Activated CD4-positive, alpha-beta T cell treated with anti-CD3 and anti-CD28 coated beads, Interleukin-2, amount 10 ng/mL, durations not matched to agents 7 days and 5 days (primary cell): ENCODE data around the gene CDC34. TPM values are rescaled to one million over a fixed set of nuclear protein-coding genes. Genes with fewer than 3 reads are reported as not detected.

ENCODE experiments used
- CTCF ChIA-PET: fragments of 350-600 bp; sonication (Branson Sonifier 250); formaldehyde crosslinking; loops from one replicate; lab custom pipeline; 2021; ENCODE audit warnings: antibody characterized with exemption; lab: Charles Lee
- POLR2A ChIA-PET: fragments of 350-600 bp; sonication (Branson Sonifier 250); formaldehyde crosslinking; loops from one replicate; lab custom pipeline; 2021; ENCODE audit warnings: antibody characterized with exemption; lab: Charles Lee
- DNase-seq: peaks from one replicate; pipeline ENCODE4 v3.0.0-alpha.2; 2020
- H3K27ac Mint-ChIP-seq: one replicate; pipeline ENCODE4 v1.8.0; 2021; ENCODE audit warnings: mild to moderate bottlenecking, moderate library complexity, mixed read lengths
- H3K27me3 Mint-ChIP-seq: one replicate; pipeline ENCODE4 v1.8.0; 2021; ENCODE audit warnings: mixed read lengths
- H3K36me3 Mint-ChIP-seq: one replicate; pipeline ENCODE4 v1.8.0; 2021; ENCODE audit warnings: low read depth, mixed read lengths
- H3K4me1 Mint-ChIP-seq: one replicate; pipeline ENCODE4 v1.8.0; 2021; ENCODE audit warnings: mixed read lengths
- H3K4me3 Mint-ChIP-seq: one replicate; pipeline ENCODE4 v1.8.0; 2021; ENCODE audit warnings: mild to moderate bottlenecking, moderate library complexity, mixed read lengths
- H3K9me3 Mint-ChIP-seq: one replicate; pipeline ENCODE4 v1.8.0; 2021; ENCODE audit warnings: mixed read lengths
- total RNA-seq, 2 experiments: library from RNA; stranded (reverse); gene quantifications; one replicate each; pipeline ENCODE4 v1.2.3, GENCODE V29; 2021

CDC34 gene
- total RNA-seq, 2 experiments from 2014 or later = 43.7 to 50.8 TPM

DNA sequence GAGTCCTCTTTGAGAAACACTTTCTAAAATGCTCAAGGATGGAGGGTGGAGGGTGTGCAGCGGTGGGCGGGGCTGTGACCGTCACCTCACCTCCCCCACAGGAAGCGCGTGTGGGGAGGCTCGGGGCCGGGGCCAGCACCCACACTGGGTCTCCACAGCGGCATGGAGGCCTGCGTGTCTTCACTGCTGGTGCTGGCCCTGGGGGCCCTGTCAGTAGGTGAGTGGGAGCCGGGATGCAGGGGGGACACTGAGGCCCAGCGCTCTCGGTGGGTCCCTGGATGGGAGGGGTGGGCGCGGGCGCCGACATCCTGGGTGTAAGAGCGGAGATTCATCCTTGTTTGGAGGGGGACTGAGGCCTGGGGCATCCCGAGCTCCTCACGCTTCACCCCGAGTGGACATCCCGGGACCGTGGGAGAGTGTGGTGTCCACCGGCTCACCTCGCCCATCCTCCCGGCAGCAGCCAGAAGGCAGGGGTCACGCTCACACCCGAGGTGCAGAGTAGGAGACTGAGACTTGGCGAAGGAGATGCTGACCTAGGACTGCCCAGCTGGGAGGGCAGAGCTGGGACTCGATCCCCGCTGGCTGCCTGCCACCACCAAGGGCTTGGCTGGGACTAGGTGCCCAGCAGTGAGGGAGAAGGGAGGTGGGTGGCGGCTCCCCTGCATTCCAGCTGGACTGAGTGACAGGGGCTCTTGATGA is 12.5 kb downstream of the CDC34 start, which contains the start of gene GZMM:
GZMM (plus strand) TSS at position 144 of the 699 bp plus-strand sequence; CDS start at position 163, 19 bp downstream.
- CTCF ChIA-PET = interaction anchor here (1.0 to 1.8 kb wide), 2 partner anchors 20 to 33 kb away, joined by 3 to 5 read pairs; no protein-coding TSS in a partner anchor
- POLR2A ChIA-PET = no interaction called here

DNA sequence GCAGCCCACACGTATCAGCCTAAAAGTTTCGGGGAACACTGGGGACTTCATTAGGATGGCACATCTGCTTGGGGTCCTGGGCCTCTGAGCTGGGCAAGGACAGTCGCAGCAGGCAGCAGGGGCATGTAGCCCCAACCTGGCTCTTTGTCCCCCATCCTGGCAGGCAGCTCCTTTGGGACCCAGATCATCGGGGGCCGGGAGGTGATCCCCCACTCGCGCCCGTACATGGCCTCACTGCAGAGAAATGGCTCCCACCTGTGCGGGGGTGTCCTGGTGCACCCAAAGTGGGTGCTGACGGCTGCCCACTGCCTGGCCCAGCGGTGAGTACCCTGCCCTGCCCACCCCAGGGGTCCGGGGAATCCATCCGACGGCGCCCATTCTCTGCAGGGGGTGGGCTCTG is 15.6 kb downstream of the CDC34 start:
- Mint-ChIP-seq H3K27ac (no peak overlapping the region), H3K27me3 (no peaks in the 10 kb centered on the region), H3K4me1 (peaks cover 22% of the 10 kb centered on the region), H3K9me3 (no peaks in the 10 kb centered on the region), H3K4me3 (no peak overlapping the region), H3K36me3 (peaks cover 3% of the 10 kb centered on the region)
- CTCF ChIA-PET = no interaction called here
- no peak for DNase-seq
- POLR2A ChIA-PET = no interaction called here

More for the DNA sequence above, 12.5 kb downstream of the CDC34 start, which contains the start of gene GZMM:
- H3K27ac Mint-ChIP-seq = peak within 1 kb of the TSS; percentile 90
- peak within 1 kb of the TSS; percentile 79 for H3K4me3 Mint-ChIP-seq
- H3K27me3 Mint-ChIP-seq = no peaks in the 10 kb centered on the region
- peaks cover 3% of the 10 kb centered on the region for H3K36me3 Mint-ChIP-seq
- peaks cover 20% of the 10 kb centered on the region for H3K4me1 Mint-ChIP-seq
- no peaks in the 10 kb centered on the region for H3K9me3 Mint-ChIP-seq
- peak; percentile 80 for DNase-seq

DNA sequence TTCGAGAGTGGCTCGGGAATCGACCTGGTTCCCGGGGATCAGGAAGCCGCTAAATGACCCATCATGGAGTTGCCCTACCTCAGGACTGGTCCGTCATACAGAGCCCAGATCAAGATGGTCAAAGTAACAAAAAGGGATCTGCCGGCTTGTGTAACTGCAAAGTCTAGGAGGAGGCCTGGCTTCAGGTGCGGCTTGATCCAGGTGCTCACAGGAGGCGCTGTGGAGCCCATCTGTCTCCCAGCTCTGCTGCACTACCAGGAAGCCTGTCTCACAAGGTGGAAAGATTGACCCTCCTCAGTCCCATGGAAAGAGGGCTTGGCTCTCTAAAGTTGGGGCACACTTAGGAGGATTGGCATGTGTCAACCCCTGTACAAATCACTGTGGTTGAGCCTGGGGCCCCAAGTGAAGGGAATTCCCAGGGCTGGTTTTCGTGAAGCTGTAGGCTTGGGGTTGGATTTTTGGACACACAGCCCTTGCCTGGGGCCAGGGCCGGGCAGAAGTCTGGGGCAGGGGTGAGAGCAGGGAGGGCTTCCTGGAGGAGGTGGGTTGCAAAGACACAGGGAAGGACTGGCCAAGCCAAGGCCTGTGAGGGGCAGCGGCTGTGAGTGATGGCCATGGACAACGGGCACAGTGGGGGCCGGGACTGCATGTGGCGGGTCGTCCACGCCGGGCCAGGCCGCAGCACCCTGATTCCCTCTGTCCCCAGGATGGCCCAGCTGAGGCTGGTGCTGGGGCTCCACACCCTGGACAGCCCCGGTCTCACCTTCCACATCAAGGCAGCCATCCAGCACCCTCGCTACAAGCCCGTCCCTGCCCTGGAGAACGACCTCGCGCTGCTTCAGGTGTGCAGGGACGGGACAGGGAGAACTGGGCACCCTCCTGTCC is 16.5 kb downstream of the CDC34 start:
- Mint-ChIP-seq H3K27ac (peak overlapping the region; percentile 25), H3K27me3 (no peaks in the 10 kb centered on the region), H3K4me3 (no peak overlapping the region), H3K4me1 (peaks cover 22% of the 10 kb centered on the region), H3K36me3 (peaks cover 3% of the 10 kb centered on the region), H3K9me3 (no peaks in the 10 kb centered on the region)
- CTCF ChIA-PET = interaction anchor here (1.3 kb wide), 1 partner anchor 37 kb away, joined by 5 read pairs; no protein-coding TSS in a partner anchor
- DNase-seq = no peak
- POLR2A ChIA-PET = no interaction called here

- H3K27me3 Mint-ChIP-seq = no peaks in the 10 kb centered on the region
- no peak for DNase-seq
- ChIA-PET POLR2A (no interaction called here), CTCF (interaction anchor here (1.3 kb wide), 1 partner anchor 38 kb away, joined by 5 read pairs; no protein-coding TSS in a partner anchor)
- no peaks in the 10 kb centered on the region for H3K9me3 Mint-ChIP-seq
- no peak overlapping the region for H3K4me3 Mint-ChIP-seq
- no peak overlapping the region for H3K27ac Mint-ChIP-seq
- peaks cover 11% of the 10 kb centered on the region for H3K4me1 Mint-ChIP-seq
- peaks cover 2% of the 10 kb centered on the region for H3K36me3 Mint-ChIP-seq
Observed at GRCh38 chr19:548886-549830, 17.6 kb downstream of the CDC34 start.

GRCh38 chr19:554817-555216 is 23.3 kb downstream of the CDC34 start:
- H3K27ac Mint-ChIP-seq = no peak overlapping the region
- no peak for DNase-seq
- H3K4me1 Mint-ChIP-seq = peaks cover 2% of the 10 kb centered on the region
- no peaks in the 10 kb centered on the region for H3K36me3 Mint-ChIP-seq
- ChIA-PET CTCF (interaction anchor here (0.9 kb wide), 1 partner anchor 29 kb away, joined by 4 read pairs; no protein-coding TSS in a partner anchor), POLR2A (no interaction called here)
- H3K9me3 Mint-ChIP-seq = no peaks in the 10 kb centered on the region
- no peak overlapping the region for H3K4me3 Mint-ChIP-seq
- no peaks in the 10 kb centered on the region for H3K27me3 Mint-ChIP-seq

DNA sequence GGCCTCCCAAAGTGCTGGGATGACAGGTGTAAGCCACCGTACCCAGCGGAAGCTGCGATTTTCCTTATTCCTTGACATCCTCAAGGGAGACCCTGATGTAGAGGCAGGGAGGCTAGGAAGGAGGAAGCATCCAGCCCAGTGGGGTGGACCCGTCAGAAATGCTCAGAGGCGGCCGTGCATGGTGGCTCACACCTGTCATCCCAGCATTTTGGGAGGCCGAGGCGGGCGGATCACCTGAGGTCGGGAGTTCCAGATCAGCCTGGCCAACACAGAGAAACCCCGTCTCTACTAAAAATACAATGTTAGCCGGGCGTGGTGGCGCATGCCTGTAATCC is 23.9 kb downstream of the CDC34 start:
- Mint-ChIP-seq H3K9me3 (no peaks in the 10 kb centered on the region), H3K4me1 (peaks cover 2% of the 10 kb centered on the region), H3K36me3 (no peaks in the 10 kb centered on the region), H3K27me3 (no peaks in the 10 kb centered on the region), H3K27ac (no peak overlapping the region), H3K4me3 (no peak overlapping the region)
- DNase-seq = no peak
- CTCF ChIA-PET = interaction anchor here (0.6 to 0.9 kb wide), 3 partner anchors 21 to 49 kb away, joined by 3 to 4 read pairs (median 3); no protein-coding TSS in a partner anchor
- POLR2A ChIA-PET = no interaction called here

DNA sequence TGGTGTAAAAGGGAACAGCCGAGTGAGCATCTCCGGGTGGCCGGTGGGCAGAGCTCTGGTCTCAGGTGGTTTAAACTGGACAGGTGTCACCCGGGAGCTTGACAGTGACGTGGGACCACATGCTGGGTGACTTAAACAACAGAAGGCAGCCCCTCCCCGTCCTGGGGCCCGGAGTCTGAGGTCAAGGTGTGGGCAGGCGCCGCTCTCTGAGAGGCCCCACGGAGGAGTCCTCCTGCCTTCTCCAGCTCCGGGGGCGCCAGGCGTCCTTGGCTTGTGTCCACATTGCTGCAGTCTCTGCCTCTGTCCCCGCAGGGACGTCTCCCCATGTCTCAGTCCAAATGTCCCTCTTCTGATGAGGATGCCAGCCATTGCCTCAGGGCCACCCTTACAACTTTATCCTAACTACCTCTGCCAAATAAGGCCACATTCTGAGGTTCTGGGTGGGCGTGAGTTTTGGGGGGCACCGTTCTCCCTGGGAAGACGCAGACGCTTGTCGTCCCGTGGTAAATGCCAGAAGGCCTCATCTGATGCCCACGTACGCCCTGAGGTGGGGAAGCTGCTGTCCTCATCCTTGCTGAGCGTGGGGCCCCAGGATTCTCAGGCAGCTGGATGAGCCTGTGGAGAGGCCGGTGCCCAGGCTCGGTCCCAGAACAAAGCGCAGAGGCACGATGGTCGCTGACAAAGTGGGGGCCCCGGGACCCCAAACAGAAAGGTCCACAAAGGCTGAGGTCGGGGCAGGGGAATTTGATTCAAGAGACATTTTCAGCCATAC is 25.2 kb downstream of the CDC34 start:
- CTCF ChIA-PET = interaction anchor here (0.6 to 0.7 kb wide), 2 partner anchors 12 to 264 kb away, joined by 3 read pairs; no protein-coding TSS in a partner anchor
- H3K27me3 Mint-ChIP-seq = no peaks in the 10 kb centered on the region
- POLR2A ChIA-PET = no interaction called here

DNA sequence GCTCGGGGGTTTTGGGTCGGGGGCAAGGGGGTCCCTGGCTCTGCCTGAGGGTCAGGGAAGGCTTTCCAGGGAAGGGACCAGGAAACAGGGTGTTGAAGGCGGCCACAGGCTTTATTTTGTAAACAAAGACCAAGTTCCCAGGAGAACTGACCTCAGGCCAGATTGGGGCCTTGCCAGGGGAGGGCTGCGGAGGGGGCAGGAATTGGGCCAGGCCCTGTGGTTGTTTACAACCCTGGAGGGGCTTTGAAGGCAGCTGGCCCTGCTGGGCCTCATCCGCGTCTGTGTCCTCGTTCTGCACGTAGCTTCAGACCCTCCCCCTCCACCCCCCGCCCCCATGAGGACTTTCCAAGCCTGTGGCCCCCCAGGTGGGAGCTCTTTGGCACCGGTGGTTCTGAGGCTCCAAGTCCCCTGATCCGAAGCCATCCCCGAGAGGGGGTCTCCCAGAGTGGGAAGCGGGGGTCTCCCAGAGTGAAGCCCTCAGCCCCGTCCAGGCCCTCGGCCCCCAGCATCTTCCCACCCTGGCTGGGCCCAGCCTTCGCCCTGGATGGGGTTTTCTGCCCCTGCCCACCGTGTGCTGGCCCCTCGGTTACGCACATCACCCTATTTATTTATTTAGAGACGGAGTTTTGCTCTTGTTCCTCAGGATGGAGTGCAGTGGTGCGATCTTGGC is 27.3 kb downstream of the CDC34 start:
- no peaks in the 10 kb centered on the region for H3K36me3 Mint-ChIP-seq
- ChIA-PET CTCF (no interaction called here), POLR2A (no interaction called here)
- DNase-seq = no peak
- no peak overlapping the region for H3K4me3 Mint-ChIP-seq
- H3K9me3 Mint-ChIP-seq = no peaks in the 10 kb centered on the region
- H3K4me1 Mint-ChIP-seq = no peaks in the 10 kb centered on the region
- no peaks in the 10 kb centered on the region for H3K27me3 Mint-ChIP-seq
- H3K27ac Mint-ChIP-seq = no peak overlapping the region

More for the DNA sequence above, 25.2 kb downstream of the CDC34 start:
- H3K4me1 Mint-ChIP-seq = no peaks in the 10 kb centered on the region
- DNase-seq = no peak
- H3K4me3 Mint-ChIP-seq = no peak overlapping the region
- no peaks in the 10 kb centered on the region for H3K9me3 Mint-ChIP-seq
- no peak overlapping the region for H3K27ac Mint-ChIP-seq
- no peaks in the 10 kb centered on the region for H3K36me3 Mint-ChIP-seq

GRCh38 chr19:560121-560520 is 28.6 kb downstream of the CDC34 start:
- H3K9me3 Mint-ChIP-seq = no peaks in the 10 kb centered on the region
- DNase-seq = no peak
- no peak overlapping the region for H3K27ac Mint-ChIP-seq
- H3K27me3 Mint-ChIP-seq = no peaks in the 10 kb centered on the region
- POLR2A ChIA-PET = no interaction called here
- no peaks in the 10 kb centered on the region for H3K4me1 Mint-ChIP-seq
- no peaks in the 10 kb centered on the region for H3K36me3 Mint-ChIP-seq
- CTCF ChIA-PET = interaction anchor here (1.1 to 1.9 kb wide), 2 partner anchors 28 to 50 kb away, joined by 3 to 4 read pairs; partner anchors contain the start of gene CDC34
- no peak overlapping the region for H3K4me3 Mint-ChIP-seq

- Mint-ChIP-seq H3K27ac (no peak overlapping the region), H3K4me3 (no peak overlapping the region)
- CTCF ChIA-PET = no interaction called here
Observed at GRCh38 chr19:566403-566802, 34.8 kb downstream of the CDC34 start.

DNA sequence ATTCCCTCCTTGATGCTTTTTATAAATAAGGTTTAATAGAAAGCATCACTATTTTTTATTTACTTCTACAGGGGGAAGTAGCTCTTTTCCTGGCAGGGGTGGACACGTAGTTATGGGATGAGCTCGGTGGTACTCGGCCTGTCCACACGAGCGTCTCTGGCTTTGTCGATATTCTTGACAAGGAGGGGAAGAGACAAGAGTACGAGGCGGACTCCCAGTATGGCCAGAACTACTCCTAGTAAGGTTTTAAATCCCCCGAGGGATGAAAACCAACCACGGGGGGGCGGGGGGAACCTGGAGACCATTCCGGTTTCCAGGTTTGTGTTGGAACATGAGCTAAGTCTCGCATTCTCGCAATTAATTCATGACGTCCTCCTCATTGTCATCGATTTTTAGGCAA is 35.3 kb downstream of the CDC34 start:
- no peaks in the 10 kb centered on the region for H3K36me3 Mint-ChIP-seq
- no peak for DNase-seq
- CTCF ChIA-PET = no interaction called here
- H3K27ac Mint-ChIP-seq = no peak overlapping the region
- peaks cover 15% of the 10 kb centered on the region for H3K4me1 Mint-ChIP-seq
- H3K27me3 Mint-ChIP-seq = no peaks in the 10 kb centered on the region
- POLR2A ChIA-PET = no interaction called here
- no peak overlapping the region for H3K4me3 Mint-ChIP-seq
- no peaks in the 10 kb centered on the region for H3K9me3 Mint-ChIP-seq

More at GRCh38 chr19:566403-566802, 34.8 kb downstream of the CDC34 start:
- Mint-ChIP-seq H3K36me3 (no peaks in the 10 kb centered on the region), H3K4me1 (peaks cover 12% of the 10 kb centered on the region), H3K9me3 (no peaks in the 10 kb centered on the region), H3K27me3 (no peaks in the 10 kb centered on the region)
- no peak for DNase-seq
- POLR2A ChIA-PET = no interaction called here
